HEK293 (cell line): ENCODE results near the gene TBCA.

ENCODE experiments used
- GLI4 ChIP-seq: fragments of 450-650 bp; formaldehyde crosslinking; IDR thresholded peaks from 2 replicates; pipeline ENCODE4 v1.5.1; 2016; ENCODE audit warnings: missing biosample characterization, missing genetic modification characterization
- GLIS1 ChIP-seq: fragments of 450-650 bp; formaldehyde crosslinking; IDR thresholded peaks from 2 replicates; pipeline ENCODE4 v1.5.1; 2016; ENCODE audit warnings: missing biosample characterization, missing genetic modification characterization
- HOXA7 ChIP-seq: sonication (generic); formaldehyde crosslinking; IDR thresholded peaks from 2 replicates; pipeline ENCODE4 v1.8.1; 2022; ENCODE audit warnings: missing genetic modification reagents, borderline replicate concordance
- YY1 ChIP-seq: fragments of 450-650 bp; formaldehyde crosslinking; IDR thresholded peaks from 2 replicates; pipeline ENCODE4 v1.5.1; 2018; ENCODE audit warnings: missing biosample characterization, missing genetic modification characterization
- ZBTB1 ChIP-seq: fragments of 450-650 bp; formaldehyde crosslinking; IDR thresholded peaks from 2 replicates; pipeline ENCODE4 v1.5.1; 2016; ENCODE audit warnings: missing biosample characterization, missing genetic modification characterization
- ZNF133 ChIP-seq: fragments of 450-650 bp; formaldehyde crosslinking; IDR thresholded peaks from 2 replicates; pipeline ENCODE4 v1.5.1; 2016; ENCODE audit warnings: missing biosample characterization, missing genetic modification characterization
- ZNF555 ChIP-seq: fragments of 450-650 bp; formaldehyde crosslinking; conservative IDR thresholded peaks from 2 replicates; pipeline ENCODE4 v1.5.1; 2017; ENCODE audit warnings: missing biosample characterization, mild to moderate bottlenecking, missing genetic modification characterization, inconsistent platforms
- ZNF629 ChIP-seq: fragments of 450-650 bp; formaldehyde crosslinking; IDR thresholded peaks from 2 replicates; pipeline ENCODE4 v1.5.1; 2017; ENCODE audit warnings: missing biosample characterization, missing genetic modification characterization
- ZNF76 ChIP-seq: fragments of 450-650 bp; formaldehyde crosslinking; IDR thresholded peaks from 2 replicates; pipeline ENCODE4; 2016; ENCODE audit warnings: low read depth, missing biosample characterization, missing genetic modification characterization, borderline replicate concordance
- TF ChIP-seq, protein P1 (sequence below): fragments of 450-650 bp; formaldehyde crosslinking; IDR thresholded peaks from 2 replicates; pipeline ENCODE4 v1.5.1; 2016; ENCODE audit warnings: missing biosample characterization, missing genetic modification characterization
- TF ChIP-seq, protein P2 (sequence below): fragments of 450-650 bp; formaldehyde crosslinking; IDR thresholded peaks from 2 replicates; pipeline ENCODE4 v1.5.1; 2016; ENCODE audit warnings: missing biosample characterization, missing genetic modification characterization, low read depth
- TF ChIP-seq, protein P3 (sequence below): fragments of 450-650 bp; formaldehyde crosslinking; IDR thresholded peaks from 2 replicates; pipeline ENCODE4 v1.5.1; 2016; ENCODE audit warnings: missing biosample characterization, missing genetic modification characterization, borderline replicate concordance

DNA sequence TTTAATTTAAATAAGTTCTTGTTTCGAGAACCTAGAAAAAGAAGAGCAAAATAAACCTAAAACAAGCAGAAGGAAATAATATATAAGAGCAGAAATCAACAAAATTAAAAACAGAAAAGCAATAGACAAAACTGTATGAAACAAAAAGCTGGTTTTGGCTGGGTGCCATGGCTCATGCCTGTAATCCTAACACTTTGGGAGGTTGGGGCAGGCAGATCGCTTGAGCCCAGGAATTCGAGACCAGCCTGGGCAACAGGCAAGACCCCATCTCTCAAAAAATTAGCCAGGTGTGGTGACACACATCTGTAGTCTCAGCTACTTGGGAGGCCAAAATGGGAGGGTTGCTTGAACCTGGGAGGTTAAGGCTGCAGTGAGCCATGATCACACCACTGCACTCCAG, 78.4 kb downstream of the TBCA start:
- TF ChIP-seq, protein P1, sequence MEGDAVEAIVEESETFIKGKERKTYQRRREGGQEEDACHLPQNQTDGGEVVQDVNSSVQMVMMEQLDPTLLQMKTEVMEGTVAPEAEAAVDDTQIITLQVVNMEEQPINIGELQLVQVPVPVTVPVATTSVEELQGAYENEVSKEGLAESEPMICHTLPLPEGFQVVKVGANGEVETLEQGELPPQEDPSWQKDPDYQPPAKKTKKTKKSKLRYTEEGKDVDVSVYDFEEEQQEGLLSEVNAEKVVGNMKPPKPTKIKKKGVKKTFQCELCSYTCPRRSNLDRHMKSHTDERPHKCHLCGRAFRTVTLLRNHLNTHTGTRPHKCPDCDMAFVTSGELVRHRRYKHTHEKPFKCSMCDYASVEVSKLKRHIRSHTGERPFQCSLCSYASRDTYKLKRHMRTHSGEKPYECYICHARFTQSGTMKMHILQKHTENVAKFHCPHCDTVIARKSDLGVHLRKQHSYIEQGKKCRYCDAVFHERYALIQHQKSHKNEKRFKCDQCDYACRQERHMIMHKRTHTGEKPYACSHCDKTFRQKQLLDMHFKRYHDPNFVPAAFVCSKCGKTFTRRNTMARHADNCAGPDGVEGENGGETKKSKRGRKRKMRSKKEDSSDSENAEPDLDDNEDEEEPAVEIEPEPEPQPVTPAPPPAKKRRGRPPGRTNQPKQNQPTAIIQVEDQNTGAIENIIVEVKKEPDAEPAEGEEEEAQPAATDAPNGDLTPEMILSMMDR (tag by site-specific recombination), result no peak
- TF ChIP-seq GLIS1 (no peak), YY1 (no peak), GLI4 (no peak), HOXA7 (CRISPR knock-in tag) (no peak), ZNF555 (tag by site-specific recombination) (no peak), ZNF133 (no peak), ZBTB1 (tag by site-specific recombination) (no peak), ZNF76 (tag by site-specific recombination) (no peak), ZNF629 (tag by site-specific recombination) (no peak)
- TF ChIP-seq, protein P2, sequence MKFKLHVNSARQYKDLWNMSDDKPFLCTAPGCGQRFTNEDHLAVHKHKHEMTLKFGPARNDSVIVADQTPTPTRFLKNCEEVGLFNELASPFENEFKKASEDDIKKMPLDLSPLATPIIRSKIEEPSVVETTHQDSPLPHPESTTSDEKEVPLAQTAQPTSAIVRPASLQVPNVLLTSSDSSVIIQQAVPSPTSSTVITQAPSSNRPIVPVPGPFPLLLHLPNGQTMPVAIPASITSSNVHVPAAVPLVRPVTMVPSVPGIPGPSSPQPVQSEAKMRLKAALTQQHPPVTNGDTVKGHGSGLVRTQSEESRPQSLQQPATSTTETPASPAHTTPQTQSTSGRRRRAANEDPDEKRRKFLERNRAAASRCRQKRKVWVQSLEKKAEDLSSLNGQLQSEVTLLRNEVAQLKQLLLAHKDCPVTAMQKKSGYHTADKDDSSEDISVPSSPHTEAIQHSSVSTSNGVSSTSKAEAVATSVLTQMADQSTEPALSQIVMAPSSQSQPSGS, result no peak
- TF ChIP-seq, protein P3, sequence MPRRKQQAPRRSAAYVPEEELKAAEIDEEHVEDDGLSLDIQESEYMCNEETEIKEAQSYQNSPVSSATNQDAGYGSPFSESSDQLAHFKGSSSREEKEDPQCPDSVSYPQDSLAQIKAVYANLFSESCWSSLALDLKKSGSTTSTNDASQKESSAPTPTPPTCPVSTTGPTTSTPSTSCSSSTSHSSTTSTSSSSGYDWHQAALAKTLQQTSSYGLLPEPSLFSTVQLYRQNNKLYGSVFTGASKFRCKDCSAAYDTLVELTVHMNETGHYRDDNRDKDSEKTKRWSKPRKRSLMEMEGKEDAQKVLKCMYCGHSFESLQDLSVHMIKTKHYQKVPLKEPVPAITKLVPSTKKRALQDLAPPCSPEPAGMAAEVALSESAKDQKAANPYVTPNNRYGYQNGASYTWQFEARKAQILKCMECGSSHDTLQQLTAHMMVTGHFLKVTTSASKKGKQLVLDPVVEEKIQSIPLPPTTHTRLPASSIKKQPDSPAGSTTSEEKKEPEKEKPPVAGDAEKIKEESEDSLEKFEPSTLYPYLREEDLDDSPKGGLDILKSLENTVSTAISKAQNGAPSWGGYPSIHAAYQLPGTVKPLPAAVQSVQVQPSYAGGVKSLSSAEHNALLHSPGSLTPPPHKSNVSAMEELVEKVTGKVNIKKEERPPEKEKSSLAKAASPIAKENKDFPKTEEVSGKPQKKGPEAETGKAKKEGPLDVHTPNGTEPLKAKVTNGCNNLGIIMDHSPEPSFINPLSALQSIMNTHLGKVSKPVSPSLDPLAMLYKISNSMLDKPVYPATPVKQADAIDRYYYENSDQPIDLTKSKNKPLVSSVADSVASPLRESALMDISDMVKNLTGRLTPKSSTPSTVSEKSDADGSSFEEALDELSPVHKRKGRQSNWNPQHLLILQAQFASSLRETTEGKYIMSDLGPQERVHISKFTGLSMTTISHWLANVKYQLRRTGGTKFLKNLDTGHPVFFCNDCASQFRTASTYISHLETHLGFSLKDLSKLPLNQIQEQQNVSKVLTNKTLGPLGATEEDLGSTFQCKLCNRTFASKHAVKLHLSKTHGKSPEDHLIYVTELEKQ, result no peak
